HEK293 (cell line): ENCODE results near the gene KCNJ6.
A peak's percentile ranks its signal among the peaks of the same experiment; 100 is the strongest.

Experiments
- EGR2 ChIP-seq: fragments of 450-650 bp; formaldehyde crosslinking; IDR thresholded peaks from 2 replicates; pipeline ENCODE4 v1.5.1; 2016; ENCODE audit warnings: low read depth, missing biosample characterization, missing genetic modification characterization
- GLIS1 ChIP-seq: fragments of 450-650 bp; formaldehyde crosslinking; IDR thresholded peaks from 2 replicates; pipeline ENCODE4 v1.5.1; 2016; ENCODE audit warnings: missing biosample characterization, missing genetic modification characterization
- KLF10 ChIP-seq: fragments of 450-650 bp; IDR thresholded peaks from 2 replicates; pipeline ENCODE4 v1.5.1; 2018; ENCODE audit warnings: missing biosample characterization, mild to moderate bottlenecking, missing genetic modification characterization
- KLF8 ChIP-seq: fragments of 450-650 bp; formaldehyde crosslinking; IDR thresholded peaks from 2 replicates; pipeline ENCODE4 v1.5.1; 2016; ENCODE audit warnings: missing biosample characterization, missing genetic modification characterization
- RBAK ChIP-seq: fragments of 450-650 bp; formaldehyde crosslinking; IDR thresholded peaks from 2 replicates; pipeline ENCODE4 v1.5.1; 2016; ENCODE audit warnings: missing biosample characterization, missing genetic modification characterization
- SP3 ChIP-seq: fragments of 450-650 bp; formaldehyde crosslinking; IDR thresholded peaks from 2 replicates; pipeline ENCODE4 v1.5.1; 2016; ENCODE audit warnings: missing biosample characterization, missing genetic modification characterization
- SP7 ChIP-seq: fragments of 450-650 bp; formaldehyde crosslinking; IDR thresholded peaks from 2 replicates; pipeline ENCODE4 v1.5.1; 2016; ENCODE audit warnings: missing biosample characterization, missing genetic modification characterization
- ZFP41 ChIP-seq: fragments of 450-650 bp; formaldehyde crosslinking; IDR thresholded peaks from 2 replicates; pipeline ENCODE4 v1.5.1; 2016; ENCODE audit warnings: missing biosample characterization, missing genetic modification characterization, borderline replicate concordance
- ZNF10 ChIP-seq: fragments of 450-650 bp; formaldehyde crosslinking; IDR thresholded peaks from 2 replicates; pipeline ENCODE4 v1.5.1; 2017; ENCODE audit warnings: missing biosample characterization, missing genetic modification characterization
- ZNF138 ChIP-seq: fragments of 450-650 bp; formaldehyde crosslinking; IDR thresholded peaks from 2 replicates; pipeline ENCODE4 v1.5.1; 2016; ENCODE audit warnings: missing biosample characterization, missing genetic modification characterization, borderline replicate concordance
- ZNF175 ChIP-seq: fragments of 450-650 bp; formaldehyde crosslinking; IDR thresholded peaks from 2 replicates; pipeline ENCODE4 v1.5.1; 2016; ENCODE audit warnings: missing biosample characterization, missing genetic modification characterization
- ZNF19 ChIP-seq: fragments of 450-650 bp; formaldehyde crosslinking; IDR thresholded peaks from 2 replicates; pipeline ENCODE4; 2016; ENCODE audit warnings: missing biosample characterization, missing genetic modification characterization, low read depth
- ZNF223 ChIP-seq: fragments of 450-650 bp; formaldehyde crosslinking; IDR thresholded peaks from 2 replicates; pipeline ENCODE4 v1.5.1; 2016; ENCODE audit warnings: missing biosample characterization, missing genetic modification characterization
- ZNF23 ChIP-seq: fragments of 450-650 bp; formaldehyde crosslinking; IDR thresholded peaks from 2 replicates; pipeline ENCODE4 v1.5.1; 2016; ENCODE audit warnings: missing biosample characterization, missing genetic modification characterization, borderline replicate concordance
- ZNF391 ChIP-seq: fragments of 450-650 bp; formaldehyde crosslinking; IDR thresholded peaks from 2 replicates; pipeline ENCODE4 v1.5.1; 2016; ENCODE audit warnings: low read depth, missing biosample characterization, missing genetic modification characterization, borderline replicate concordance
- ZNF501 ChIP-seq: fragments of 450-650 bp; formaldehyde crosslinking; IDR thresholded peaks from 2 replicates; pipeline ENCODE4 v1.5.1; 2016; ENCODE audit warnings: missing biosample characterization, missing genetic modification characterization
- ZNF521 ChIP-seq: fragments of 450-650 bp; formaldehyde crosslinking; IDR thresholded peaks from 2 replicates; pipeline ENCODE4 v1.5.1; 2017; ENCODE audit warnings: missing biosample characterization, mild to moderate bottlenecking, missing genetic modification characterization
- ZNF529 ChIP-seq: fragments of 450-650 bp; formaldehyde crosslinking; IDR thresholded peaks from 2 replicates; pipeline ENCODE4 v1.5.1; 2017; ENCODE audit warnings: missing genetic modification characterization, missing biosample characterization; ENCODE audit not compliant: insufficient replicate concordance
- ZNF558 ChIP-seq: fragments of 450-650 bp; formaldehyde crosslinking; IDR thresholded peaks from 2 replicates; pipeline ENCODE4 v1.5.1; 2016; ENCODE audit warnings: missing biosample characterization, missing genetic modification characterization
- ZNF561 ChIP-seq: fragments of 450-650 bp; IDR thresholded peaks from 2 replicates; pipeline ENCODE4 v1.5.1; 2018; ENCODE audit warnings: missing biosample characterization, missing genetic modification characterization, borderline replicate concordance
- ZNF600 ChIP-seq: fragments of 450-650 bp; formaldehyde crosslinking; IDR thresholded peaks from 2 replicates; pipeline ENCODE4 v1.5.1; 2016; ENCODE audit warnings: missing biosample characterization, missing genetic modification characterization
- ZNF621 ChIP-seq: fragments of 450-650 bp; formaldehyde crosslinking; IDR thresholded peaks from 2 replicates; pipeline ENCODE4 v1.5.1; 2017; ENCODE audit warnings: missing biosample characterization, missing genetic modification characterization
- ZNF629 ChIP-seq: fragments of 450-650 bp; formaldehyde crosslinking; IDR thresholded peaks from 2 replicates; pipeline ENCODE4 v1.5.1; 2017; ENCODE audit warnings: missing biosample characterization, missing genetic modification characterization
- ZNF658 ChIP-seq: fragments of 450-650 bp; formaldehyde crosslinking; IDR thresholded peaks from 2 replicates; pipeline ENCODE4; 2016; ENCODE audit warnings: missing biosample characterization, missing genetic modification characterization
- ZNF664 ChIP-seq: fragments of 450-650 bp; formaldehyde crosslinking; IDR thresholded peaks from 2 replicates; pipeline ENCODE4 v1.5.1; 2016; ENCODE audit warnings: missing biosample characterization, missing genetic modification characterization
- ZNF76 ChIP-seq: fragments of 450-650 bp; formaldehyde crosslinking; IDR thresholded peaks from 2 replicates; pipeline ENCODE4; 2016; ENCODE audit warnings: low read depth, missing biosample characterization, missing genetic modification characterization, borderline replicate concordance
- ZNF777 ChIP-seq: fragments of 450-650 bp; formaldehyde crosslinking; IDR thresholded peaks from 2 replicates; pipeline ENCODE4 v1.5.1; 2017; ENCODE audit warnings: missing biosample characterization, missing genetic modification characterization, borderline replicate concordance
- ZNF792 ChIP-seq: fragments of 450-650 bp; formaldehyde crosslinking; IDR thresholded peaks from 2 replicates; pipeline ENCODE4 v1.5.1; 2016; ENCODE audit warnings: missing biosample characterization, missing genetic modification characterization
- TF ChIP-seq, protein P1 (sequence below): fragments of 450-650 bp; formaldehyde crosslinking; IDR thresholded peaks from 2 replicates; pipeline ENCODE4 v1.5.1; 2016; ENCODE audit warnings: missing biosample characterization, missing genetic modification characterization
- TF ChIP-seq, protein P2 (sequence below): fragments of 450-650 bp; formaldehyde crosslinking; IDR thresholded peaks from 2 replicates; pipeline ENCODE4 v1.5.1; 2016; ENCODE audit warnings: missing biosample characterization, missing genetic modification characterization, borderline replicate concordance
- TF ChIP-seq, protein P3 (sequence below): fragments of 450-650 bp; formaldehyde crosslinking; IDR thresholded peaks from 2 replicates; pipeline ENCODE4 v1.5.1; 2016; ENCODE audit warnings: missing biosample characterization, missing genetic modification characterization, borderline replicate concordance

Gene KCNJ6

DNA sequence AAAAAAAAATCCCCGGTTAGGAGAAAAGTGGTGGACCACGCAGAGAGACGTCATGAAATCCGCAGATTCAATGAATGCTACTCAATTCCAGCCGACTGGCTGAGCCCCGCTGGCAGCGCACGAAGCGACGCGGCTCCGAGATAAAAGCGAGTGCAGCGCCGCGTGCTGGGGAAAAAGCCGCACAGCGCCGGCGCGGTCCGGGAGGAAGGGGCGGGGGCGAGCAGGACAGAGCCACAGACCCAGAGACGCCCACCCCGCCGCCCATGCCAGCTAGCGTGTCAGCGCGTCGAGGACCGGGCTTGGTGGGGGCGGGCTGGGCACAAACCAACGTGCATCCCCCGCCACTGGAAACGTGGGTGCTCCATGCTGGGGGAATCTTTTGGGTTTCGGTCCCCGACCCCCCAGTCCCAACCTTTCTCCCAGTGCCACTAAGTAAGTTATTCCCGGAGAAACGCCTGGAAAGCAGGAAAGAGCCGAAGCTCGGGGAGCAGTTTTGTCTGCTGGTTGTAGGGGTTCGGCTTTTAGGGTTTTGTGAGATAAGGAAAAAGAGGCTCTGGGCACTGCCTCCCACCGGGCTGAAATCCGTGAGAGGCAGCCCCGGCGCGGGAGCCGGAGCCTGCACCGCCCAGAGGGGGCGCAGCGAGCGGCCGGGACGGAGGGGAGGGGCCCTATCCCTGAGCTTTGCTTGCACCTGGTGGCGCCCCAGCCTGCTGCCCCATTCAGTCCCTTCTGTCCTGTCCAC, at the start of gene KCNJ6 (continued):
- 0 out of 2 replicates have a peak, but pooled peaks have one; percentile 15 for TF ChIP-seq ZNF76 (tag by site-specific recombination)
- TF ChIP-seq EGR2 (tag by site-specific recombination), result peak; percentile 94
- TF ChIP-seq, protein P1, sequence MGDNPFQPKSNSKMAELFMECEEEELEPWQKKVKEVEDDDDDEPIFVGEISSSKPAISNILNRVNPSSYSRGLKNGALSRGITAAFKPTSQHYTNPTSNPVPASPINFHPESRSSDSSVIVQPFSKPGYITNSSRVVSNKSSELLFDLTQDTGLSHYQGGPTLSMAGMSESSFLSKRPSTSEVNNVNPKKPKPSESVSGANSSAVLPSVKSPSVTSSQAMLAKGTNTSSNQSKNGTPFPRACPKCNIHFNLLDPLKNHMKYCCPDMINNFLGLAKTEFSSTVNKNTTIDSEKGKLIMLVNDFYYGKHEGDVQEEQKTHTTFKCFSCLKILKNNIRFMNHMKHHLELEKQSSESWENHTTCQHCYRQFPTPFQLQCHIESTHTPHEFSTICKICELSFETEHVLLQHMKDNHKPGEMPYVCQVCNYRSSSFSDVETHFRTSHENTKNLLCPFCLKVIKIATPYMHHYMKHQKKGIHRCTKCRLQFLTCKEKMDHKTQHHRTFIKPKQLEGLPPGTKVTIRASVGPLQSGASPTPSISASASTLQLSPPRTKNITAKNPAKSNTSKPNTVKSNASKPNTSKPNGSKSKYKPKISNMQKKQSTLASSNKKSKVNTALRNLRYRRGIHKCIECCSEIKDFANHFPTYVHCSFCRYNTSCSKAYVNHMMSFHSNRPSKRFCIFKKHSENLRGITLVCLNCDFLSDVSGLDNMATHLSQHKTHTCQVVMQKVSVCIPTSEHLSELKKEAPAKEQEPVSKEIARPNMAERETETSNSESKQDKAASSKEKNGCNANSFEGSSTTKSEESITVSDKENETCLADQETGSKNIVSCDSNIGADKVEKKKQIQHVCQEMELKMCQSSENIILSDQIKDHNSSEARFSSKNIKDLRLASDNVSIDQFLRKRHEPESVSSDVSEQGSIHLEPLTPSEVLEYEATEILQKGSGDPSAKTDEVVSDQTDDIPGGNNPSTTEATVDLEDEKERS (tag by site-specific recombination), result no peak
- TF ChIP-seq ZNF23 (tag by site-specific recombination), result no peak
- no peak for TF ChIP-seq ZNF10 (tag by site-specific recombination)
- no peak for TF ChIP-seq ZNF600 (tag by site-specific recombination)
- TF ChIP-seq ZNF529, result no peak
- TF ChIP-seq RBAK (tag by site-specific recombination), result no peak
- TF ChIP-seq ZNF621, result no peak
- peak; percentile 65 for TF ChIP-seq KLF8 (tag by site-specific recombination)
- TF ChIP-seq ZNF391 (tag by site-specific recombination), result no peak
- 0 out of 2 replicates have a peak, but pooled peaks have one; percentile 22 for TF ChIP-seq ZNF223
- TF ChIP-seq ZNF777 (tag by site-specific recombination), result no peak
- TF ChIP-seq ZNF664 (tag by site-specific recombination), result no peak
- no peak for TF ChIP-seq ZNF501
- no peak for TF ChIP-seq KLF10 (tag by site-specific recombination)
- no peak for TF ChIP-seq ZNF138 (tag by site-specific recombination)
- no peak for TF ChIP-seq ZNF792 (tag by site-specific recombination)
- TF ChIP-seq ZNF19 (tag by site-specific recombination), result no peak
- TF ChIP-seq ZNF558 (tag by site-specific recombination), result no peak
- TF ChIP-seq ZNF175, result no peak
- peak; percentile 37; the same call in 1 of the 2 replicates for TF ChIP-seq ZNF561 (tag by site-specific recombination)
- TF ChIP-seq ZNF629 (tag by site-specific recombination), result peak; percentile 50; the same call in 1 of the 2 replicates
- no peak for TF ChIP-seq ZNF658 (tag by site-specific recombination)
- TF ChIP-seq SP3 (tag by site-specific recombination), result peak; percentile 77
- TF ChIP-seq GLIS1 (tag by site-specific recombination), result peak; percentile 45
- TF ChIP-seq SP7 (tag by site-specific recombination), result peak; percentile 20; the same call in 1 of the 2 replicates
- TF ChIP-seq, protein P2, sequence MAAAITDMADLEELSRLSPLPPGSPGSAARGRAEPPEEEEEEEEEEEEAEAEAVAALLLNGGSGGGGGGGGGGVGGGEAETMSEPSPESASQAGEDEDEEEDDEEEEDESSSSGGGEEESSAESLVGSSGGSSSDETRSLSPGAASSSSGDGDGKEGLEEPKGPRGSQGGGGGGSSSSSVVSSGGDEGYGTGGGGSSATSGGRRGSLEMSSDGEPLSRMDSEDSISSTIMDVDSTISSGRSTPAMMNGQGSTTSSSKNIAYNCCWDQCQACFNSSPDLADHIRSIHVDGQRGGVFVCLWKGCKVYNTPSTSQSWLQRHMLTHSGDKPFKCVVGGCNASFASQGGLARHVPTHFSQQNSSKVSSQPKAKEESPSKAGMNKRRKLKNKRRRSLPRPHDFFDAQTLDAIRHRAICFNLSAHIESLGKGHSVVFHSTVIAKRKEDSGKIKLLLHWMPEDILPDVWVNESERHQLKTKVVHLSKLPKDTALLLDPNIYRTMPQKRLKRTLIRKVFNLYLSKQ (tag by site-specific recombination), result no peak
- TF ChIP-seq ZNF521, result no peak
- TF ChIP-seq, protein P3, sequence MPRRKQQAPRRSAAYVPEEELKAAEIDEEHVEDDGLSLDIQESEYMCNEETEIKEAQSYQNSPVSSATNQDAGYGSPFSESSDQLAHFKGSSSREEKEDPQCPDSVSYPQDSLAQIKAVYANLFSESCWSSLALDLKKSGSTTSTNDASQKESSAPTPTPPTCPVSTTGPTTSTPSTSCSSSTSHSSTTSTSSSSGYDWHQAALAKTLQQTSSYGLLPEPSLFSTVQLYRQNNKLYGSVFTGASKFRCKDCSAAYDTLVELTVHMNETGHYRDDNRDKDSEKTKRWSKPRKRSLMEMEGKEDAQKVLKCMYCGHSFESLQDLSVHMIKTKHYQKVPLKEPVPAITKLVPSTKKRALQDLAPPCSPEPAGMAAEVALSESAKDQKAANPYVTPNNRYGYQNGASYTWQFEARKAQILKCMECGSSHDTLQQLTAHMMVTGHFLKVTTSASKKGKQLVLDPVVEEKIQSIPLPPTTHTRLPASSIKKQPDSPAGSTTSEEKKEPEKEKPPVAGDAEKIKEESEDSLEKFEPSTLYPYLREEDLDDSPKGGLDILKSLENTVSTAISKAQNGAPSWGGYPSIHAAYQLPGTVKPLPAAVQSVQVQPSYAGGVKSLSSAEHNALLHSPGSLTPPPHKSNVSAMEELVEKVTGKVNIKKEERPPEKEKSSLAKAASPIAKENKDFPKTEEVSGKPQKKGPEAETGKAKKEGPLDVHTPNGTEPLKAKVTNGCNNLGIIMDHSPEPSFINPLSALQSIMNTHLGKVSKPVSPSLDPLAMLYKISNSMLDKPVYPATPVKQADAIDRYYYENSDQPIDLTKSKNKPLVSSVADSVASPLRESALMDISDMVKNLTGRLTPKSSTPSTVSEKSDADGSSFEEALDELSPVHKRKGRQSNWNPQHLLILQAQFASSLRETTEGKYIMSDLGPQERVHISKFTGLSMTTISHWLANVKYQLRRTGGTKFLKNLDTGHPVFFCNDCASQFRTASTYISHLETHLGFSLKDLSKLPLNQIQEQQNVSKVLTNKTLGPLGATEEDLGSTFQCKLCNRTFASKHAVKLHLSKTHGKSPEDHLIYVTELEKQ (tag by site-specific recombination), result no peak
- no peak for TF ChIP-seq ZFP41 (tag by site-specific recombination)
